WTC11 (cell line): Measurements from ENCODE around the gene CIRBP. TPM values are rescaled to one million over a fixed set of nuclear protein-coding genes. Genes with fewer than 3 reads are reported as not detected.

Experiments
- ATAC-seq: fragments of 200-7000 bp; cut with Tn5 transposase; 2 replicates; pipeline ENCODE4 v1.10.0; 2021; ENCODE audit warnings: mild to moderate bottlenecking, moderate library complexity
- CTCF ChIA-PET: fragments of 300-600 bp; sonication (Branson Sonifier 250); formaldehyde crosslinking; loops from one replicate; lab custom pipeline; 2021; ENCODE audit warnings: antibody characterized with exemption; lab: Charles Lee
- POLR2A ChIA-PET: fragments of 350-600 bp; sonication (Branson Sonifier 250); formaldehyde crosslinking; loops from one replicate; lab custom pipeline; 2021; ENCODE audit warnings: antibody characterized with exemption; lab: Charles Lee
- DNase-seq: peaks from one replicate; pipeline ENCODE4 v3.0.0; 2021; ENCODE audit warnings: low spot score
- H3K27ac Mint-ChIP-seq: 2 replicates; pipeline ENCODE4 v1.8.0; 2021; ENCODE audit warnings: mixed read lengths
- H3K27me3 Mint-ChIP-seq: 2 replicates; pipeline ENCODE4 v1.8.0; 2021; ENCODE audit warnings: low read depth, mild to moderate bottlenecking, moderate library complexity, mixed read lengths
- H3K36me3 Mint-ChIP-seq: 2 replicates; pipeline ENCODE4 v1.8.0; 2021; ENCODE audit warnings: mixed read lengths
- H3K4me1 Mint-ChIP-seq: 2 replicates; pipeline ENCODE4 v1.8.0; 2022; ENCODE audit warnings: mixed read lengths
- H3K4me3 Mint-ChIP-seq: 2 replicates; pipeline ENCODE4 v1.8.0; 2021; ENCODE audit warnings: mild to moderate bottlenecking, moderate library complexity, mixed read lengths
- H3K9me3 Mint-ChIP-seq: 2 replicates; pipeline ENCODE4 v1.8.0; 2021; ENCODE audit warnings: mixed read lengths
- ATF3 ChIP-seq: sonication (generic); formaldehyde crosslinking; conservative IDR thresholded peaks from 2 replicates; pipeline ENCODE4 v1.8.1; 2022; ENCODE audit warnings: mild to moderate bottlenecking, missing genetic modification reagents
- CBFB ChIP-seq: sonication (generic); formaldehyde crosslinking; IDR thresholded peaks from 2 replicates; pipeline ENCODE4 v1.8.1; 2022; ENCODE audit warnings: mild to moderate bottlenecking, low read depth, missing genetic modification reagents
- ETV6 ChIP-seq: sonication (generic); formaldehyde crosslinking; IDR thresholded peaks from 2 replicates; pipeline ENCODE4 v1.8.1; 2022; ENCODE audit warnings: mild to moderate bottlenecking, missing genetic modification reagents
- HMGA2 ChIP-seq: fragments of 250-450 bp; sonication (Bioruptor Pico); IDR thresholded peaks from 2 replicates; pipeline ENCODE4 v1.4.0; 2021; ENCODE audit warnings: mild to moderate bottlenecking, moderate library complexity
- HMGXB4 ChIP-seq: sonication (generic); formaldehyde crosslinking; IDR thresholded peaks from 2 replicates; pipeline ENCODE4 v1.8.1; 2023; ENCODE audit warnings: mild to moderate bottlenecking, moderate library complexity, missing genetic modification reagents
- PRRX2 ChIP-seq: fragments of 250-450 bp; sonication (Bioruptor Pico); IDR thresholded peaks from 2 replicates; pipeline ENCODE4 v1.8.0; 2021; ENCODE audit warnings: mild to moderate bottlenecking
- STAT6 ChIP-seq: sonication (generic); formaldehyde crosslinking; conservative IDR thresholded peaks from 2 replicates; pipeline ENCODE4 v1.8.1; 2023; ENCODE audit warnings: mild to moderate bottlenecking, low read depth, missing genetic modification reagents, moderate library complexity
- ZBTB43 ChIP-seq: sonication (generic); formaldehyde crosslinking; IDR thresholded peaks from 2 replicates; pipeline ENCODE4 v1.8.1; 2023; ENCODE audit warnings: mild to moderate bottlenecking, missing genetic modification reagents
- ZNF263 ChIP-seq: sonication (generic); formaldehyde crosslinking; IDR thresholded peaks from 2 replicates; pipeline ENCODE4 v1.8.1; 2022; ENCODE audit warnings: low read depth, mild to moderate bottlenecking, moderate library complexity, missing genetic modification reagents
- total RNA-seq: library from RNA; stranded (reverse); gene quantifications from 3 replicates; pipeline ENCODE4 v1.2.3, GENCODE V29; 2021
- TF ChIP-seq, protein P1 (sequence below): fragments of 250-450 bp; sonication (Bioruptor Pico); IDR thresholded peaks from 2 replicates; pipeline ENCODE4 v1.9.0; 2021; ENCODE audit warnings: mild to moderate bottlenecking
- TF ChIP-seq, protein P2 (sequence below): fragments of 250-450 bp; sonication (Bioruptor Pico); IDR thresholded peaks from 2 replicates; pipeline ENCODE4 v1.9.0; 2021; ENCODE audit warnings: mild to moderate bottlenecking, borderline replicate concordance

CIRBP gene
- total RNA-seq, 1 experiment from 2014 or later: 298 TPM

DNA sequence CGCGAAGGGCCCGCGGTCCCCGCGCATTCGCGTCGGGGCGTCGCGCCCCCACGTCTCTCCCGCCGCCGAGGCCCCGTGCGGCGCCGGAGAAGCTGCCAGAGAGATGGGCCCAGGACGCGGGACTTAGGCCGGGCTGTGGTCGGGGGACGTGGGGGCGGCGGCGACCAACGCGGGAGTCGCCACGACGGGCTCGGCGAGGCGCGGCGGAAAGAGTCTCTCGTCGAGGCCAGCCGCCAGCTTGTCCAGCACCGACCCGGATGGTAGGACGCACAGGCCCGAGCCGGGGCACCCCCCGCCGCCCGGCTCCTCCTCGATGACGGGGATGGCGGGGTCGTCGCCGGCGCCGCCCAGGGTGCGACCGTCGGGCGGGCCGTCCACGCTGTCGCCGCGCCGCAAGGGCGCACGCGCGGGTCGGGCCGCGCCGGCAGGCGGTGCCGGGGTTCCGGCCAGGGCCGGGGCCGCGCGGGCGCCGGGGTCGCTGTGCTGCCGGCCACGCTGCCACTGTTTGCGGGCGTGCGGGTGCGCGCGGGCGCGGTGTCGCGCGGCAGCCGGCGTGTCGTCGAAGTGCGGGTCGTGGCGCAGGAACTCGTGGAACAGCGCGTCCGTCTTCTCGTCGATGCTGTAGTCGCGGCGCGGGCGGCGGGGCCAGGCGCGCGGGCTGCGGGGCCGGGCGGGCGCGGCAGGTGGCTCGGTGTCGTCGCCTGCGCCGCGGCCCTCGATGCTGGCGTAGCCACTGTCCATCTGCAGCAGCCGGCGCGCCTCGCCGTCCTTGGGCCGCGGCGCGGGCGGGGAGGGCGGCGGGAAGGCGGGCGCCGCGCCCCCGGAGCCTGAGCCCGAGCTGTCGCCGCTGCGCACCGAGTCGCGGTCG is 39.8 kb upstream of the CIRBP start:
- Mint-ChIP-seq H3K9me3 (no peaks in the 10 kb centered on the region), H3K27me3 (no peaks in the 10 kb centered on the region), H3K4me1 (no peaks in the 10 kb centered on the region), H3K27ac (no peak overlapping the region), H3K36me3 (no peaks in the 10 kb centered on the region), H3K4me3 (no peak overlapping the region)
- TF ChIP-seq, protein P1, sequence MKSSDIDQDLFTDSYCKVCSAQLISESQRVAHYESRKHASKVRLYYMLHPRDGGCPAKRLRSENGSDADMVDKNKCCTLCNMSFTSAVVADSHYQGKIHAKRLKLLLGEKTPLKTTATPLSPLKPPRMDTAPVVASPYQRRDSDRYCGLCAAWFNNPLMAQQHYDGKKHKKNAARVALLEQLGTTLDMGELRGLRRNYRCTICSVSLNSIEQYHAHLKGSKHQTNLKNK (CRISPR knock-in tag): no peak
- TF ChIP-seq CBFB (CRISPR knock-in tag): no peak
- no peak for TF ChIP-seq ETV6 (CRISPR knock-in tag)
- no peak for TF ChIP-seq HMGXB4 (CRISPR knock-in tag)
- TF ChIP-seq HMGA2: no peak
- TF ChIP-seq STAT6 (CRISPR knock-in tag): no peak
- no peak for TF ChIP-seq ATF3
- TF ChIP-seq, protein P2, sequence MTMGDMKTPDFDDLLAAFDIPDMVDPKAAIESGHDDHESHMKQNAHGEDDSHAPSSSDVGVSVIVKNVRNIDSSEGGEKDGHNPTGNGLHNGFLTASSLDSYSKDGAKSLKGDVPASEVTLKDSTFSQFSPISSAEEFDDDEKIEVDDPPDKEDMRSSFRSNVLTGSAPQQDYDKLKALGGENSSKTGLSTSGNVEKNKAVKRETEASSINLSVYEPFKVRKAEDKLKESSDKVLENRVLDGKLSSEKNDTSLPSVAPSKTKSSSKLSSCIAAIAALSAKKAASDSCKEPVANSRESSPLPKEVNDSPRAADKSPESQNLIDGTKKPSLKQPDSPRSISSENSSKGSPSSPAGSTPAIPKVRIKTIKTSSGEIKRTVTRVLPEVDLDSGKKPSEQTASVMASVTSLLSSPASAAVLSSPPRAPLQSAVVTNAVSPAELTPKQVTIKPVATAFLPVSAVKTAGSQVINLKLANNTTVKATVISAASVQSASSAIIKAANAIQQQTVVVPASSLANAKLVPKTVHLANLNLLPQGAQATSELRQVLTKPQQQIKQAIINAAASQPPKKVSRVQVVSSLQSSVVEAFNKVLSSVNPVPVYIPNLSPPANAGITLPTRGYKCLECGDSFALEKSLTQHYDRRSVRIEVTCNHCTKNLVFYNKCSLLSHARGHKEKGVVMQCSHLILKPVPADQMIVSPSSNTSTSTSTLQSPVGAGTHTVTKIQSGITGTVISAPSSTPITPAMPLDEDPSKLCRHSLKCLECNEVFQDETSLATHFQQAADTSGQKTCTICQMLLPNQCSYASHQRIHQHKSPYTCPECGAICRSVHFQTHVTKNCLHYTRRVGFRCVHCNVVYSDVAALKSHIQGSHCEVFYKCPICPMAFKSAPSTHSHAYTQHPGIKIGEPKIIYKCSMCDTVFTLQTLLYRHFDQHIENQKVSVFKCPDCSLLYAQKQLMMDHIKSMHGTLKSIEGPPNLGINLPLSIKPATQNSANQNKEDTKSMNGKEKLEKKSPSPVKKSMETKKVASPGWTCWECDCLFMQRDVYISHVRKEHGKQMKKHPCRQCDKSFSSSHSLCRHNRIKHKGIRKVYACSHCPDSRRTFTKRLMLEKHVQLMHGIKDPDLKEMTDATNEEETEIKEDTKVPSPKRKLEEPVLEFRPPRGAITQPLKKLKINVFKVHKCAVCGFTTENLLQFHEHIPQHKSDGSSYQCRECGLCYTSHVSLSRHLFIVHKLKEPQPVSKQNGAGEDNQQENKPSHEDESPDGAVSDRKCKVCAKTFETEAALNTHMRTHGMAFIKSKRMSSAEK: no peak
- no peak for TF ChIP-seq PRRX2 (CRISPR knock-in tag)
- TF ChIP-seq ZNF263 (CRISPR knock-in tag): no peak
- no peak for TF ChIP-seq ZBTB43 (CRISPR knock-in tag)
- CTCF ChIA-PET: interaction anchor here (0.7 to 1.6 kb wide), 5 partner anchors 12 to 37 kb away, joined by 3 to 10 read pairs (median 5); no protein-coding TSS in a partner anchor
- POLR2A ChIA-PET: no interaction called here
- DNase-seq (no peak), ATAC-seq (no peak)
